Left ventricle myocardium inferior (tissue), 1 donor: ENCODE data around the gene ZDHHC16. TPM values are rescaled to one million over a fixed set of nuclear protein-coding genes. Genes with fewer than 3 reads are reported as not detected.

ENCODE experiments used
- DNase-seq: peaks from one replicate; pipeline ENCODE4 v3.0.0-alpha.2; 2020
- H3K27ac ChIP-seq: fragments of 200-600 bp; replicated peaks from 2 replicates; pipeline ENCODE4 v1.8.0; 2021
- H3K27me3 ChIP-seq: fragments of 200-600 bp; 2 replicates; pipeline ENCODE4 v1.8.0; 2021; ENCODE audit warnings: low read depth
- H3K36me3 ChIP-seq: fragments of 200-600 bp; 2 replicates; pipeline ENCODE4 v1.8.0; 2021
- H3K4me1 ChIP-seq: fragments of 200-600 bp; 2 replicates; pipeline ENCODE4 v1.8.0; 2021
- H3K4me3 ChIP-seq: fragments of 200-600 bp; 2 replicates; pipeline ENCODE4 v1.8.0; 2021; ENCODE audit warnings: mild to moderate bottlenecking, moderate library complexity
- H3K9me3 ChIP-seq: fragments of 200-600 bp; replicated peaks from 2 replicates; pipeline ENCODE4 v1.8.0; 2021
- intact Hi-C: fragments of 100-400 bp; cut with micrococcal nuclease; formaldehyde crosslinking; loops from one replicate; pipeline ENCODE4 v1.11.0; 2022
- total RNA-seq: library from RNA; stranded (reverse); fragmentation: NEBNext Ultra II Directional; extraction: Animal tissue kit (Norgen Biotek cat#: 25700); gene quantifications from one replicate; pipeline ENCODE4 v1.2.1, GENCODE V29; 2021
- TF ChIP-seq, protein P1 (sequence below): fragments of 200-600 bp; IDR thresholded peaks from 2 replicates; pipeline ENCODE4 v1.8.0; 2021; ENCODE audit warnings: antibody characterized with exemption, mild to moderate bottlenecking, borderline replicate concordance
- donor health status: DM: no; HTN: yes; CAD: no; lungs with severe emphysema.

ZDHHC16 gene
- total RNA-seq, 1 donor from 2014 or later, result 17.8 TPM

DNA sequence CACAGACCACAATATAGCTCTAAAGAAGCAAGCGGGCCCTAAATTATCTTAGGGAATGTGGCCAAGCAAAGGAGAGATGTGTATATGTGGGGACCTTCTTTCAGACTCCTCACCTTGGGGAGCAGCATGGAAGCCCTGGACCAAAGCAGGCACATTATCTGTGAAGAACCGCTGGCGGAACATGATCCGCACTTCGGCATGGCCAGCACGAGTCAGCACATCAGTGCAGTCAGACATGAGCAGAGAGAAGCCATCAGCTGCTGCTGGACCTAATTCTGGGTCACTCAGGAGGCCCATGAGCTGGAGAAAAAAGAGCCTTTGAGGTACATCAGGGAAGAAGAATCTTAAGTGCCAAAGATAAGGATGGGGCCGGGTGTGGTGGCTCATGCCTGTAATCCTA, 14.0 kb downstream of the ZDHHC16 start:
- peaks cover 94% of the 10 kb centered on the region for H3K36me3 ChIP-seq
- intact Hi-C loops, result loop anchor here (1.0 kb wide), 1 partner anchor 23 kb away; no protein-coding TSS in a partner anchor
- TF ChIP-seq, protein P1, sequence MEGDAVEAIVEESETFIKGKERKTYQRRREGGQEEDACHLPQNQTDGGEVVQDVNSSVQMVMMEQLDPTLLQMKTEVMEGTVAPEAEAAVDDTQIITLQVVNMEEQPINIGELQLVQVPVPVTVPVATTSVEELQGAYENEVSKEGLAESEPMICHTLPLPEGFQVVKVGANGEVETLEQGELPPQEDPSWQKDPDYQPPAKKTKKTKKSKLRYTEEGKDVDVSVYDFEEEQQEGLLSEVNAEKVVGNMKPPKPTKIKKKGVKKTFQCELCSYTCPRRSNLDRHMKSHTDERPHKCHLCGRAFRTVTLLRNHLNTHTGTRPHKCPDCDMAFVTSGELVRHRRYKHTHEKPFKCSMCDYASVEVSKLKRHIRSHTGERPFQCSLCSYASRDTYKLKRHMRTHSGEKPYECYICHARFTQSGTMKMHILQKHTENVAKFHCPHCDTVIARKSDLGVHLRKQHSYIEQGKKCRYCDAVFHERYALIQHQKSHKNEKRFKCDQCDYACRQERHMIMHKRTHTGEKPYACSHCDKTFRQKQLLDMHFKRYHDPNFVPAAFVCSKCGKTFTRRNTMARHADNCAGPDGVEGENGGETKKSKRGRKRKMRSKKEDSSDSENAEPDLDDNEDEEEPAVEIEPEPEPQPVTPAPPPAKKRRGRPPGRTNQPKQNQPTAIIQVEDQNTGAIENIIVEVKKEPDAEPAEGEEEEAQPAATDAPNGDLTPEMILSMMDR, result no peak
- DNase-seq, result no peak
- H3K9me3 ChIP-seq, result no peaks in the 10 kb centered on the region
- no peaks in the 10 kb centered on the region for H3K27me3 ChIP-seq
- no peak overlapping the region for H3K27ac ChIP-seq
- H3K4me1 ChIP-seq, result peaks cover 23% of the 10 kb centered on the region
- H3K4me3 ChIP-seq, result no peak overlapping the region

DNA sequence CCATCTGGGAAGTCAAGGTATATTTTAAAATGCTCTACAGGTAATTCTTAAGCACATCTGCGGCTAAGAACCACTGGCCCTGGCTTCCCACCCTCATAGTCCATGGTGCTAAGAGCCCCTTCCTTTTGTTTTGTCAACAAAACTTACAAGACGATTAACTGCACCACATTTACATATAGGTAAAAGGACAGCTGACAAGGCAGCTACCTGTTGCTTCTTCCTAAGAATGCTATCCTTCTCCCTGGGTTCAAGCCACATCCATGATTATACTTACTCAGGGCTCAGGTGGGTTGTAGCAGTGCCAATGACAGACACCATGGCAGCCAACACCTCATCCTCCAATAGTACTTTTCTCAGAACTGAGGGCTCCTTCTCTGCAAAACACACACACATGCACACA, 16.3 kb downstream of the ZDHHC16 start:
- Histone ChIP-seq H3K9me3 (no peaks in the 10 kb centered on the region), H3K27me3 (no peaks in the 10 kb centered on the region), H3K4me3 (no peak overlapping the region), H3K36me3 (peaks cover 94% of the 10 kb centered on the region), H3K27ac (peak overlapping the region; percentile 27), H3K4me1 (peaks cover 25% of the 10 kb centered on the region)
- TF ChIP-seq, protein P1, result no peak
- intact Hi-C loops, result no loop called here
- no peak for DNase-seq

DNA sequence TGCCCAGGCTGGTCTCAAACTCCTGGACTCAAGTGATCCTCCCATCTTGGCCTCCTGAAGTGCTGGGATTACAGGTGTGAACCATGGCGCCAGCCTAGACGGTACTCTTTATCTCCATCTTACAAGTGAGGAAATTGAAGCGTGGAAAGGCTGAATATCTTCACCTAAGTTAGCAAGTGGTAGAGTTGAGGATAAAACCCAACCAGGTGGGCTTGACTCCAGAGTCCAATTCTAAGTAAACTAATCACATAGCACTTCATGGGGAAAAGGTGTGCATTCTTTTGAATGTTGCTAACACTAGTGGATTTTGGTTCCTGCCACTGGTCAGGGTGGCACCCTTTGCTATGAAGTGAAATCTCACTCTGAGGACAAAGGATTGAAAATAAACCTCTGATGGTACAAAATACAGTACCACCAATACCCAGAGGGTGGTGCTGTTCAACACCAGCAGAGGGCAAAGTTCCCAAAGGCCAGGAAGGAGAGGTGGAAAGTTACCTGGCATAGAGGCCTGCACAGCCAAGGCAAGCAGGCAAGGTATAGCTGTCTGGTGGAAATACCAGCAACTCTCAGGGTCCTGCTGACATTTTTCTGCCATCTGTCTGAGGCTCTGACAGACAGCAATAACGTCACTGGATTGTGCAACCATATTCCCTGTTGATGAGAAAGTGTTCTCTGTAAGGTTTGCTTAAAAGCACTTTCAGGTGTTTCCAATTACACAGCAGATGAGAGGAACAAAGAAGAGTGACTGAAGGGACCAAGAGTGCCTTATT, 17.6 kb downstream of the ZDHHC16 start:
- TF ChIP-seq, protein P1, result peak; percentile 88
- no peak overlapping the region for H3K4me3 ChIP-seq
- peak overlapping the region; percentile 34 for H3K27ac ChIP-seq
- H3K27me3 ChIP-seq, result no peaks in the 10 kb centered on the region
- no peaks in the 10 kb centered on the region for H3K9me3 ChIP-seq
- intact Hi-C loops, result no loop called here
- peaks cover 25% of the 10 kb centered on the region for H3K4me1 ChIP-seq
- peaks cover 94% of the 10 kb centered on the region for H3K36me3 ChIP-seq
- DNase-seq, result no peak

DNA sequence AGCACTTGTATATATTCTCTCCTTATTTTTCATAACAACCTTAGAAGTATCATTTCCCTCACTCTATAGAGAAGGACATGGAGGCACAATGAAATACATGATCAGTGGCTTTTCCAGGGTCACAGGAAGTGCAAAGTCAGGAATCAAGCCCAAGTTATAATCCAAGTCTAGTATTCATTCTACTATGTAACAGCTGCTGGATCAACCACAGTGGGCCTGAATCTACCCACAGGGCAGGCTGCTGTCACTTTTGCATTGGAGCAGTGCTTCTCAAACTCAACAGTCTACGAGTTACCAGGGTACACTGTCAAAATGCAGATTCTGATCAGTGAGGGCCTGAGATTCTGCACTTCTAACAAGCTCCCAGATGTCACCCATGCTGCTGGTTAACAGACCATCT, 18.3 kb downstream of the ZDHHC16 start:
- TF ChIP-seq, protein P1, result no peak
- H3K9me3 ChIP-seq, result no peaks in the 10 kb centered on the region
- no peak overlapping the region for H3K4me3 ChIP-seq
- peaks cover 94% of the 10 kb centered on the region for H3K36me3 ChIP-seq
- intact Hi-C loops, result no loop called here
- H3K4me1 ChIP-seq, result peaks cover 30% of the 10 kb centered on the region
- no peak for DNase-seq
- no peaks in the 10 kb centered on the region for H3K27me3 ChIP-seq
- peak overlapping the region; percentile 34 for H3K27ac ChIP-seq

DNA sequence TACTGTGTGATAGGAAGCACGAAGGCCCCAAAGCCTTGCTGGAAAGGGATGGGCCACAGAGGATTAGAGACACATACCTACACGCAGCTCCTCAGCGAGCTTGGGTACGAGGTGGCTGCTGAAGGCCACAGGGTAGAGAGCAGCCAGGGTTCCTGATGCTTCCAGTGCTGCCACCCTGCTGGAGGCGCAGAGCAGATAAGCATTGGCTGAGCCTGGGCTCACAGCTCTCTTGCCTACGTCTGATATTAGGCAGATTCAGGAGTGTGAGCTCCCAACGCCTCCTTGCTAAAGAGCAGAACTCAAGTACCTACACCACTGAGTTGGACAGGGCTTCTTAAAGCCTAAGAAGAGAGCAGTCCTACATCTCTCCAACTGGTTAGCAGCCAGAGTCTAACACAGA, 20.0 kb downstream of the ZDHHC16 start:
- intact Hi-C loops, result loop anchor here (5.0 kb wide), 1 partner anchor 86 kb away; no protein-coding TSS in a partner anchor
- Histone ChIP-seq H3K9me3 (no peaks in the 10 kb centered on the region), H3K27me3 (no peaks in the 10 kb centered on the region), H3K4me3 (no peak overlapping the region), H3K27ac (peak overlapping the region; percentile 27), H3K4me1 (peaks cover 38% of the 10 kb centered on the region), H3K36me3 (peaks cover 94% of the 10 kb centered on the region)
- TF ChIP-seq, protein P1, result no peak
- no peak for DNase-seq
